T-cell (primary cell): ENCODE data around the gene MAGED1. TPM values are rescaled to one million over a fixed set of nuclear protein-coding genes. Genes with fewer than 3 reads are reported as not detected.

Experiments used
- ATAC-seq, 4 experiments: fragments of 200-7000 bp in 3 of 4; fragments of 150-1000 bp in 1 of 4; cut with Tn5 transposase; replicated peaks in 1 of 4; 1 replicate in 3 of 4; 2 replicates in 1 of 4; pipeline ENCODE4 v1.10.0; 2021; ENCODE audit warnings: moderate library complexity in 3 of 4, mild to moderate bottlenecking in 2 of 4, moderate number of reproducible peaks in 1 of 4
- CTCF ChIA-PET, 2 donors: fragments of 300-600 bp; sonication (Branson Sonifier 250); formaldehyde crosslinking; loops; one replicate each; lab custom pipeline; 2022; ENCODE audit warnings: antibody characterized with exemption in 2 of 2; lab: Charles Lee
- POLR2A ChIA-PET, 2 donors: fragments of 300-600 bp; sonication (Branson Sonifier 250); formaldehyde crosslinking; loops; one replicate each; lab custom pipeline; 2022; ENCODE audit warnings: antibody characterized with exemption in 2 of 2; lab: Charles Lee
- DNase-seq, 35 experiments: peaks; one replicate each; pipeline versions ENCODE4 v3.0.0 to v3.0.0-alpha.2; 2013 to 2023
- H3K27ac ChIP-seq: one replicate; pipeline ENCODE4 v1.5.1; 2013; ENCODE audit warnings: low read length
- H3K27me3 ChIP-seq, 2 experiments: replicated peaks in 1 of 2; 1 replicate in 1 of 2; 2 replicates in 1 of 2; pipeline versions ENCODE4 v1.6.1 to v1.7.0; 2013; ENCODE audit warnings: low read length in 1 of 2, mixed read lengths in 1 of 2; ENCODE audit not compliant: control insufficient read depth in 2 of 2, insufficient read depth in 2 of 2; ENCODE audit errors: extremely low read depth in 1 of 2
- H3K36me3 ChIP-seq, 2 donors: 1 replicate in 1 of 2; 2 replicates in 1 of 2; pipeline versions ENCODE4 v1.6.1 to v1.7.0; 2013; ENCODE audit warnings: low read length in 1 of 2; ENCODE audit not compliant: control insufficient read depth in 2 of 2, insufficient read depth in 1 of 2; ENCODE audit errors: extremely low read depth in 1 of 2
- H3K4me1 ChIP-seq, 2 experiments: 1 replicate in 1 of 2; 2 replicates in 1 of 2; pipeline versions ENCODE4 v1.6.1 to v1.7.0; 2013; ENCODE audit warnings: low read length in 2 of 2, mixed read lengths in 1 of 2; ENCODE audit not compliant: insufficient read depth in 2 of 2, control insufficient read depth in 1 of 2; ENCODE audit errors: extremely low read depth in 1 of 2
- H3K4me3 ChIP-seq, 2 donors: 1 replicate in 1 of 2; 2 replicates in 1 of 2; pipeline versions ENCODE4 v1.5.1 to v1.7.0; 2013; ENCODE audit warnings: mild to moderate bottlenecking in 2 of 2, low read length in 1 of 2, moderate library complexity in 1 of 2; ENCODE audit not compliant: control insufficient read depth in 1 of 2; ENCODE audit errors: extremely low read depth in 1 of 2
- H3K9me3 ChIP-seq: 2 replicates; pipeline ENCODE4 v1.7.0; 2013
- H3K27ac Mint-ChIP-seq, 2 donors: one replicate each; pipeline ENCODE4 v1.8.0; 2020 to 2021; ENCODE audit warnings: mild to moderate bottlenecking in 2 of 2, mixed read lengths in 2 of 2
- H3K27me3 Mint-ChIP-seq, 2 donors: one replicate each; pipeline ENCODE4 v1.8.0; 2021 to 2022; ENCODE audit warnings: mixed read lengths in 2 of 2
- H3K36me3 Mint-ChIP-seq: one replicate; pipeline ENCODE4 v1.8.0; 2021; ENCODE audit warnings: mixed read lengths
- H3K4me1 Mint-ChIP-seq, 3 donors: one replicate each; pipeline ENCODE4 v1.8.0; 2020 to 2022; ENCODE audit warnings: mixed read lengths in 3 of 3, mild to moderate bottlenecking in 1 of 3
- H3K4me3 Mint-ChIP-seq, 3 donors: one replicate each; pipeline ENCODE4 v1.8.0; 2020 to 2022; ENCODE audit warnings: mild to moderate bottlenecking in 3 of 3, mixed read lengths in 3 of 3, moderate library complexity in 3 of 3
- H3K9me3 Mint-ChIP-seq, 3 donors: one replicate each; pipeline ENCODE4 v1.8.0; 2020 to 2022; ENCODE audit warnings: mixed read lengths in 3 of 3
- WGBS: methylation state at CpG from one replicate; pipeline ENCODE4 v1.1.5; 2013; ENCODE audit warnings: missing lambda C conversion rate; ENCODE audit not compliant: insufficient coverage; 5-methylcytosine and 5-hydroxymethylcytosine counted together
- total RNA-seq, 35 experiments: library from RNA in 6 of 35; stranded (reverse) in 6 of 35; fragments of 120-200 nt in 1 of 35; gene quantifications; one replicate each; pipeline versions ENCODE4 v1.2.1 to v1.2.4 and lab custom pipeline; 2013 to 2026

MAGED1 gene, protein sequence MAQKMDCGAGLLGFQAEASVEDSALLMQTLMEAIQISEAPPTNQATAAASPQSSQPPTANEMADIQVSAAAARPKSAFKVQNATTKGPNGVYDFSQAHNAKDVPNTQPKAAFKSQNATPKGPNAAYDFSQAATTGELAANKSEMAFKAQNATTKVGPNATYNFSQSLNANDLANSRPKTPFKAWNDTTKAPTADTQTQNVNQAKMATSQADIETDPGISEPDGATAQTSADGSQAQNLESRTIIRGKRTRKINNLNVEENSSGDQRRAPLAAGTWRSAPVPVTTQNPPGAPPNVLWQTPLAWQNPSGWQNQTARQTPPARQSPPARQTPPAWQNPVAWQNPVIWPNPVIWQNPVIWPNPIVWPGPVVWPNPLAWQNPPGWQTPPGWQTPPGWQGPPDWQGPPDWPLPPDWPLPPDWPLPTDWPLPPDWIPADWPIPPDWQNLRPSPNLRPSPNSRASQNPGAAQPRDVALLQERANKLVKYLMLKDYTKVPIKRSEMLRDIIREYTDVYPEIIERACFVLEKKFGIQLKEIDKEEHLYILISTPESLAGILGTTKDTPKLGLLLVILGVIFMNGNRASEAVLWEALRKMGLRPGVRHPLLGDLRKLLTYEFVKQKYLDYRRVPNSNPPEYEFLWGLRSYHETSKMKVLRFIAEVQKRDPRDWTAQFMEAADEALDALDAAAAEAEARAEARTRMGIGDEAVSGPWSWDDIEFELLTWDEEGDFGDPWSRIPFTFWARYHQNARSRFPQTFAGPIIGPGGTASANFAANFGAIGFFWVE
- total RNA-seq = 10 to 100 TPM; 30.0 to 44.6 (median 31.2) TPM
- total RNA-seq (2013) = 22.0 TPM
- 9.9 to 43.2 (median 30.2) reads per million in 29 experiments for total RNA-seq (lab: John Stamatoyannopoulos, UW)

DNA sequence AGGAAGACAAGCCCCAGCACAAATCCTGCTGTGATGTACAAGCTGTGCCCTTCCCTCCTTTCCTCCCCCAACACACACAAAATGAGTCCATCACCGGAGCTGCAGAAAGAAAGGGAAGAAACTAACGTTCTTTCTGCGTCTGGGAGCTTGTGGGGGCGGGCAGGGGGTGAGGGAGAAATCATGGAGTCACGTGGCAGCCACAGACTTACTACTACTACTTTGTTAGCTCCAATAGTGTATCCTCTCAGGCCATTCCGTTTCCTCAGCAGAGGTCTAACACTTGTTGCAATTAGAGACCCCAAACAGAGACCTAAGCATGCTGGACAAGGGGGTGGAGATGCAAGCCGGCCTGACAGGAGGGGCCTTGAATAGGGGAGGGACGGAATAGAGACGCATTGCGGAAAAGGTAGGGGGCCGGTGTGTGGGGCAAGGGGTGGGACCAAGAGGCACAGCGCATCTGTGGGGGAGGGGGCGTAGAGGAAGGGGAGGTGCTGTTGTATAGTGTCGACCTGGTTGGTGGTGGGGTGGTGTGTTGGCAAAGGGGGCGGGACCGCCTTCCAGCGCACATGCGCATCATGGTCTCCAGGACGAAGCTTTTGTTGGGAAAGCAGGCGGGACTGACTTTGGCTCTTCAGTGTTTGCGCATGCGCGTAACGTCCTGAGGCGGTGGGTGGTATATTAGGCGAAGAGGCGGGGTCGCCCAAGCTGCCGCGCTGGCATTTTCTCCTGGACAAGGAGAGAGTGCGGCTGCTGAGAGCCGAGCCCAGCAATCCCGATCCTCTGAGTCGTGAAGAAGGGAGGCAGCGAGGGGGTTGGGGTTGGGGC, at the start of gene MAGED1:
Gene MAGED1, plus strand, starts transcription at position 703 of the 825 bp plus-strand sequence. CDS start 682 bp downstream, outside the sequence.
- POLR2A ChIA-PET = no interaction called here
- H3K27ac ChIP-seq = peak within 1 kb of the TSS; percentile 25
- H3K27ac Mint-ChIP-seq = peak within 1 kb of the TSS; percentile 87 to 88

DNA sequence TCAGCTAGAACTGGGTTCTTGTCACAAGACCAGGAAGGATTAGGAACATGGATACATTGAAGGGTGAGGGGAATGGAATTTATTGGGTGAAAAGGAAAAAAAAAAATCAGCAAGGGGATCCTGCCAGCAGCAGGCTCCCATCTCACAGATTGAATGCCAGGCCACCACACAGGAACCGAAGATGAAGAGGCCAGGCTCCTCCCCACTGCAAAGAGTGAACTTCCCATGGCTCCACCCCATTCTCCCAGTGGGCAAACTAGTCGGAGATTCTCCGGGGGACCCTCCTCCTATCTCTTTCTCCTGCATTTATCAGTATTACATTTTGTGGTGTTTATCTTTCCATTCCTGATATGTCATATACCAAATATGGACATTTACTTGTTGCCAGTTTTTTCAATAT, 46.0 kb upstream of the MAGED1 start:
- Mint-ChIP-seq H3K36me3 (peaks cover 49% of the 10 kb centered on the region), H3K4me1 (peaks cover 5 to 8% (median 5%) of the 10 kb centered on the region in 3 donors), H3K27me3 (no peaks in the 10 kb centered on the region), H3K27ac (no peak overlapping the region), H3K4me3 (no peak overlapping the region), H3K9me3 (no peaks in the 10 kb centered on the region)
- Histone ChIP-seq H3K4me3 (no peak overlapping the region), H3K27me3 (no peaks in the 10 kb centered on the region), H3K4me1 (no peaks in the 10 kb centered on the region), H3K27ac (no peak overlapping the region), H3K36me3 (peaks cover 0 to 4% of the 10 kb centered on the region in 2 donors), H3K9me3 (no peaks in the 10 kb centered on the region)
- POLR2A ChIA-PET = no interaction called here
- ATAC-seq (no peak), DNase-seq (no peak)
- no CpG with 5 or more reads among the region's 3 CpGs for WGBS
- CTCF ChIA-PET = no interaction called here

More for the DNA sequence above, at the start of gene MAGED1:
- CTCF ChIA-PET = interaction anchor here in 1 of 2 donors (0.6 to 1.2 kb wide), 3 partner anchors 57 to 369 kb away, joined by 3 to 4 read pairs (median 3); no protein-coding TSS in a partner anchor
- Mint-ChIP-seq H3K4me3 (peak within 1 kb of the TSS; percentile 84 to 94 (median 90)), H3K4me1 (peaks cover 15 to 34% (median 18%) of the 10 kb centered on the region in 3 donors), H3K9me3 (no peaks in the 10 kb centered on the region), H3K27me3 (peaks cover 0 to 7% of the 10 kb centered on the region in 2 donors), H3K36me3 (peaks cover 9% of the 10 kb centered on the region)
- Histone ChIP-seq H3K9me3 (no peaks in the 10 kb centered on the region), H3K4me3 (peak within 1 kb of the TSS; percentile 61 to 77), H3K27me3 (no peaks in the 10 kb centered on the region), H3K36me3 (peaks cover 0 to 3% of the 10 kb centered on the region in 2 donors), H3K4me1 (peaks cover 3 to 26% of the 10 kb centered on the region in 2 experiments)
- ATAC-seq (peak; percentile 80 to 93 (median 82)), DNase-seq (peak; percentile 41 to 82 (median 64))
- 0% methylated on average over 9 of the region's 35 CpGs for WGBS

DNA sequence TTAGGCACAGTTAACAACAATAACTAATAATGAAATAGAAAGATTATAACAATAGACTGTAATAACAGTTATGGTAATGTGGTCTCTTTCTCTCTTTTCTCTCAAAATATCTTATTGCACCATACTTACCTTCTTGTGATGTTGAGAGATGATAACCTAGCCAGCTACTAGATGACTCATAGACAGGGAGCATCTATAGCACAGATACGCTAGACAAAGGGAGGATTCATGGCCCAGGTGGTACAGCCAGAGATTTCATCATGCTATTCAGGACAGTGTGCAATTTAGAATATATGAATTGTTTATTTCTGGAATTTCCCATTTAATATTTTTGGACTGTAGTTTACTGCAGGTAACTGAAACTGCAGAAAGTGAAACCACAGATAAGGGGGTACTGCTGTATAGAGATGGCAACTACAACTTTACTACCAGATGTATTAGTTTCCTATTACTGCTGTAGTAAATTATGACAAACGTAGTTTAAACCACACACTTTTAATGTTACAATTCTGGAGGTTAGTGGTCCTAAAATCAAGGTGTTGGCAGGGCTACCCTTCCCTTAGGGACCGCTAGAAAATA, 41.8 kb upstream of the MAGED1 start:
- no peaks in the 10 kb centered on the region for H3K36me3 ChIP-seq
- Mint-ChIP-seq H3K27me3 (no peaks in the 10 kb centered on the region), H3K36me3 (peaks cover 55% of the 10 kb centered on the region), H3K4me3 (no peak overlapping the region), H3K4me1 (peaks cover 5 to 8% (median 5%) of the 10 kb centered on the region in 3 donors), H3K27ac (no peak overlapping the region), H3K9me3 (peaks cover 0 to 10% (median 7%) of the 10 kb centered on the region in 3 donors)
- no peak overlapping the region for H3K4me3 ChIP-seq
- no peak for DNase-seq
- 80% methylated on average over 1 of the region's 3 CpGs for WGBS
- no peak for ATAC-seq
- POLR2A ChIA-PET = no interaction called here
- H3K4me1 ChIP-seq = no peaks in the 10 kb centered on the region
- CTCF ChIA-PET = no interaction called here
- H3K27ac ChIP-seq = no peak overlapping the region
- no peaks in the 10 kb centered on the region for H3K27me3 ChIP-seq
- peaks cover under 1% of the 10 kb centered on the region for H3K9me3 ChIP-seq

GRCh38 chrX:51852096-51852495, 41.3 kb upstream of the MAGED1 start:
- ATAC-seq (no peak), DNase-seq (no peak)
- Mint-ChIP-seq H3K4me3 (no peak overlapping the region), H3K27ac (no peak overlapping the region), H3K27me3 (no peaks in the 10 kb centered on the region), H3K9me3 (peaks cover 0 to 13% (median 8%) of the 10 kb centered on the region in 3 donors), H3K4me1 (peaks cover 3 to 8% (median 5%) of the 10 kb centered on the region in 3 donors), H3K36me3 (peaks cover 57% of the 10 kb centered on the region)
- ChIA-PET CTCF (no interaction called here), POLR2A (no interaction called here)
- Histone ChIP-seq H3K9me3 (peaks cover 2% of the 10 kb centered on the region), H3K27ac (no peak overlapping the region), H3K4me3 (no peak overlapping the region), H3K36me3 (peaks cover 0 to 2% of the 10 kb centered on the region in 2 donors), H3K27me3 (no peaks in the 10 kb centered on the region), H3K4me1 (no peaks in the 10 kb centered on the region)
- 100% methylated on average over 1 of the region's 1 CpG for WGBS

GRCh38 chrX:51852621-51853020, 40.8 kb upstream of the MAGED1 start:
- WGBS = no CpG with 5 or more reads among the region's 3 CpGs
- peaks cover 5% of the 10 kb centered on the region for H3K9me3 ChIP-seq
- no peaks in the 10 kb centered on the region for H3K4me1 ChIP-seq
- H3K27me3 ChIP-seq = no peaks in the 10 kb centered on the region
- H3K27ac ChIP-seq = no peak overlapping the region
- Mint-ChIP-seq H3K9me3 (peaks cover 0 to 18% (median 9%) of the 10 kb centered on the region in 3 donors), H3K36me3 (peaks cover 57% of the 10 kb centered on the region), H3K4me3 (no peak overlapping the region), H3K27me3 (no peaks in the 10 kb centered on the region), H3K27ac (no peak overlapping the region), H3K4me1 (peaks cover 2 to 8% (median 3%) of the 10 kb centered on the region in 3 donors)
- DNase-seq (no peak), ATAC-seq (no peak)
- H3K4me3 ChIP-seq = no peak overlapping the region
- CTCF ChIA-PET = no interaction called here
- peaks cover 0 to 2% of the 10 kb centered on the region in 2 donors for H3K36me3 ChIP-seq
- POLR2A ChIA-PET = no interaction called here
